H9 (cell line): Measurements from ENCODE around the gene SPATA6. TPM values are rescaled to one million over a fixed set of nuclear protein-coding genes. Genes with fewer than 3 reads are reported as not detected.

Source experiments
- DNase-seq: peaks from one replicate; pipeline ENCODE4 v3.0.0-alpha.2; 2017
- H2AFZ ChIP-seq: one replicate; pipeline ENCODE4 v1.6.1; 2013; ENCODE audit warnings: mild to moderate bottlenecking, low read length, control low read depth, moderate library complexity
- H2AK5ac ChIP-seq: 2 replicates; pipeline ENCODE4 v1.6.1; 2013; ENCODE audit warnings: low read length, control low read depth, mixed read lengths; ENCODE audit not compliant: insufficient read length
- H2BK120ac ChIP-seq: one replicate; pipeline ENCODE4 v1.6.1; 2013; ENCODE audit warnings: low read depth, mild to moderate bottlenecking, low read length, control low read depth, inconsistent platforms; ENCODE audit not compliant: poor library complexity, severe bottlenecking
- H2BK12ac ChIP-seq: 2 replicates; pipeline ENCODE4 v1.6.1; 2013; ENCODE audit warnings: low read length, control low read depth, mixed read lengths, low read depth; ENCODE audit not compliant: insufficient read length
- H2BK15ac ChIP-seq: 2 replicates; pipeline ENCODE4 v1.6.1; 2013; ENCODE audit warnings: low read depth, low read length, control low read depth
- H2BK20ac ChIP-seq: one replicate; pipeline ENCODE4 v1.6.1; 2013; ENCODE audit warnings: low read depth, mild to moderate bottlenecking, low read length, control low read depth, inconsistent platforms; ENCODE audit not compliant: poor library complexity, severe bottlenecking
- H2BK5ac ChIP-seq: 2 replicates; pipeline ENCODE4 v1.6.1; 2013; ENCODE audit warnings: low read length, control low read depth, mixed read lengths; ENCODE audit not compliant: insufficient read length
- H3K14ac ChIP-seq: 2 replicates; pipeline ENCODE4 v1.6.1; 2013; ENCODE audit warnings: low read length, control low read depth; ENCODE audit not compliant: insufficient read depth
- H3K18ac ChIP-seq: 2 replicates; pipeline ENCODE4 v1.6.1; 2013; ENCODE audit warnings: low read depth, mild to moderate bottlenecking, mixed read lengths, low read length, control low read depth; ENCODE audit not compliant: insufficient read length
- H3K23ac ChIP-seq: 2 replicates; pipeline ENCODE4 v1.6.1; 2013; ENCODE audit warnings: low read length, control low read depth, mixed read lengths, low read depth; ENCODE audit not compliant: insufficient read length
- H3K23me2 ChIP-seq: 2 replicates; pipeline ENCODE4 v1.6.1; 2013; ENCODE audit warnings: low read depth, mild to moderate bottlenecking, mixed read lengths, low read length, control low read depth; ENCODE audit not compliant: insufficient read length, poor library complexity, severe bottlenecking
- H3K27ac ChIP-seq: 2 replicates; pipeline ENCODE4 v1.5.1; 2013; ENCODE audit warnings: low read length, control low read depth, mixed read lengths, low read depth; ENCODE audit not compliant: insufficient read length
- H3K27me3 ChIP-seq: 2 replicates; pipeline ENCODE4 v1.6.1; 2013; ENCODE audit warnings: low read length, control low read depth, inconsistent platforms; ENCODE audit not compliant: insufficient read depth
- H3K4ac ChIP-seq: 2 replicates; pipeline ENCODE4 v1.6.1; 2013; ENCODE audit warnings: low read depth, mild to moderate bottlenecking, control low read depth, inconsistent platforms, low read length, moderate library complexity
- H3K4me1 ChIP-seq: 2 replicates; pipeline ENCODE4 v1.6.1; 2013; ENCODE audit warnings: low read length, control low read depth, inconsistent platforms; ENCODE audit not compliant: insufficient read depth
- H3K4me2 ChIP-seq: 2 replicates; pipeline ENCODE4 v1.6.1; 2013; ENCODE audit warnings: low read length, control low read depth, mixed read lengths; ENCODE audit not compliant: insufficient read length, insufficient read depth
- H3K56ac ChIP-seq: 2 replicates; pipeline ENCODE4 v1.6.1; 2013; ENCODE audit warnings: low read depth, mild to moderate bottlenecking, mixed read lengths, low read length, control low read depth; ENCODE audit not compliant: insufficient read length
- H3K79me1 ChIP-seq: 2 replicates; pipeline ENCODE4 v1.6.1; 2013; ENCODE audit warnings: low read depth, mild to moderate bottlenecking, moderate library complexity, low read length, control low read depth, inconsistent platforms; ENCODE audit not compliant: insufficient read depth, poor library complexity, severe bottlenecking
- H3K79me2 ChIP-seq: 2 replicates; pipeline ENCODE4 v1.6.1; 2013; ENCODE audit warnings: low read length, control low read depth, inconsistent platforms; ENCODE audit not compliant: insufficient read depth
- H3K9ac ChIP-seq: 2 replicates; pipeline ENCODE4 v1.6.1; 2013; ENCODE audit warnings: low read length, control low read depth, mixed read lengths; ENCODE audit not compliant: insufficient read length; ENCODE audit errors: extremely low read depth
- H3K9me3 ChIP-seq: one replicate; pipeline ENCODE4 v1.6.1; 2013; ENCODE audit warnings: low read depth, low read length, inconsistent platforms; ENCODE audit not compliant: control insufficient read depth
- H3T11ph ChIP-seq: one replicate; pipeline ENCODE4 v1.6.1; 2013; ENCODE audit warnings: mild to moderate bottlenecking, low read length, control low read depth, inconsistent platforms
- H4K20me1 ChIP-seq: one replicate; pipeline ENCODE4 v1.6.1; 2013; ENCODE audit not compliant: control insufficient read depth, insufficient read length, insufficient read depth
- H4K5ac ChIP-seq: 2 replicates; pipeline ENCODE4 v1.6.1; 2013; ENCODE audit warnings: low read depth, mild to moderate bottlenecking, mixed read lengths, low read length, control low read depth; ENCODE audit not compliant: insufficient read length
- H4K8ac ChIP-seq: replicated peaks from 2 replicates; pipeline ENCODE4 v1.6.1; 2013; ENCODE audit warnings: low read length, control low read depth, mixed read lengths, low read depth; ENCODE audit not compliant: insufficient read length
- H4K91ac ChIP-seq: 2 replicates; pipeline ENCODE4 v1.6.1; 2013; ENCODE audit warnings: low read depth, mild to moderate bottlenecking, moderate library complexity, mixed read lengths, low read length, control low read depth; ENCODE audit not compliant: insufficient read length
- H3K27ac Mint-ChIP-seq, 3 experiments: 2 replicates in 2 of 3; 3 replicates in 1 of 3; pipeline ENCODE4 v1.8.0; 2020 to 2021; ENCODE audit warnings: mixed read lengths in 3 of 3, mild to moderate bottlenecking in 1 of 3, moderate library complexity in 1 of 3
- H3K27me3 Mint-ChIP-seq: 2 replicates; pipeline ENCODE4 v1.8.0; 2021; ENCODE audit warnings: low read depth, mild to moderate bottlenecking, moderate library complexity, mixed read lengths
- H3K36me3 Mint-ChIP-seq, 3 experiments: 2 replicates in 2 of 3; 3 replicates in 1 of 3; pipeline ENCODE4 v1.8.0; 2020 to 2021; ENCODE audit warnings: low read depth in 3 of 3, mixed read lengths in 3 of 3; ENCODE audit not compliant: insufficient read depth in 1 of 3
- H3K4me1 Mint-ChIP-seq, 2 experiments: 2 replicates each; pipeline ENCODE4 v1.8.0; 2020; ENCODE audit warnings: mixed read lengths in 2 of 2
- H3K4me3 Mint-ChIP-seq, 2 experiments: 2 replicates in 1 of 2; 3 replicates in 1 of 2; pipeline ENCODE4 v1.8.0; 2020 to 2021; ENCODE audit warnings: mild to moderate bottlenecking in 2 of 2, mixed read lengths in 2 of 2, moderate library complexity in 1 of 2
- H3K9me3 Mint-ChIP-seq, 2 experiments: 2 replicates in 1 of 2; 3 replicates in 1 of 2; pipeline ENCODE4 v1.8.0; 2020; ENCODE audit warnings: mild to moderate bottlenecking in 2 of 2, mixed read lengths in 2 of 2, moderate library complexity in 1 of 2
- CTCF ChIP-seq: fragments of 200-600 bp; sonication (generic); conservative IDR thresholded peaks from 3 replicates; pipeline ENCODE4 v1.8.0; 2021; ENCODE audit warnings: antibody characterized with exemption, mild to moderate bottlenecking
- WGBS: extraction: QIAGEN DNeasy Blood & Tissue Kit; methylation state at CpG from one replicate; pipeline ENCODE4 v1.1.7; 2013; ENCODE audit warnings: missing lambda C conversion rate, low lambda C conversion rate, mixed read lengths; ENCODE audit not compliant: insufficient read length; ENCODE audit errors: extremely low coverage; 5-methylcytosine and 5-hydroxymethylcytosine counted together
- total RNA-seq: library from RNA; stranded (reverse); gene quantifications from 2 replicates; pipeline ENCODE4 v1.2.1, GENCODE V29; 2021

Gene SPATA6
- total RNA-seq, 1 experiment from 2014 or later, result 8.0 TPM

GRCh38 chr1:48470950-48471690 lies 884 bp downstream of the SPATA6 start:
- no peak overlapping the region for H3T11ph ChIP-seq
- H3K4me1 ChIP-seq, result no peaks in the 10 kb centered on the region; the same call in none of the 2 replicates
- no peaks in the 10 kb centered on the region for H3K9me3 ChIP-seq
- no peak overlapping the region for H4K91ac ChIP-seq
- H2BK15ac ChIP-seq, result no peak overlapping the region
- H3K4ac ChIP-seq, result no peak overlapping the region
- no peaks in the 10 kb centered on the region for H3K27me3 ChIP-seq
- H3K14ac ChIP-seq, result no peak overlapping the region
- H3K4me3 Mint-ChIP-seq, result peak overlapping the region; percentile 90 to 93
- no peak overlapping the region for H3K18ac ChIP-seq
- H4K20me1 ChIP-seq, result no peaks in the 10 kb centered on the region
- DNase-seq, result no peak
- peaks cover 25 to 40% of the 10 kb centered on the region in 2 experiments for H3K4me1 Mint-ChIP-seq
- no peak overlapping the region for H2BK20ac ChIP-seq
- no peaks in the 10 kb centered on the region for H3K23me2 ChIP-seq
- H4K8ac ChIP-seq, result no peak overlapping the region
- no peak overlapping the region for H3K9ac ChIP-seq
- H2BK5ac ChIP-seq, result no peak overlapping the region
- no peaks in the 10 kb centered on the region for H3K79me1 ChIP-seq
- H2BK12ac ChIP-seq, result no peak overlapping the region
- no peaks in the 10 kb centered on the region for H3K79me2 ChIP-seq
- H3K4me2 ChIP-seq, result peak overlapping the region; percentile 59
- H2BK120ac ChIP-seq, result no peak overlapping the region
- TF ChIP-seq CTCF, result no peak
- H3K27ac ChIP-seq, result no peak overlapping the region
- no peak overlapping the region for H2AFZ ChIP-seq
- WGBS, result no CpG with 5 or more reads among the region's 17 CpGs
- H4K5ac ChIP-seq, result no peak overlapping the region
- no peaks in the 10 kb centered on the region; the same call in 1 of the 2 replicates for H3K27me3 Mint-ChIP-seq
- H3K9me3 Mint-ChIP-seq, result peaks cover 13 to 14% of the 10 kb centered on the region in 2 experiments
- no peak overlapping the region for H2AK5ac ChIP-seq
- H3K23ac ChIP-seq, result no peak overlapping the region
- no peak overlapping the region for H3K56ac ChIP-seq
- peak overlapping the region; percentile 91 to 98 (median 98) for H3K27ac Mint-ChIP-seq
- peaks cover 2 to 10% (median 6%) of the 10 kb centered on the region in 3 experiments; a peak in 4 of 7 replicates for H3K36me3 Mint-ChIP-seq
